GM12801 (cell line): Measurements from ENCODE around the gene ARFGEF3.

Source experiments
- TF ChIP-seq, protein P1 (sequence below): IDR thresholded peaks from one replicate; pipeline ENCODE4 v1.5.1; 2011; ENCODE audit warnings: control low read depth; ENCODE audit not compliant: insufficient read length; ENCODE audit errors: extremely low read depth

ARFGEF3 gene

DNA sequence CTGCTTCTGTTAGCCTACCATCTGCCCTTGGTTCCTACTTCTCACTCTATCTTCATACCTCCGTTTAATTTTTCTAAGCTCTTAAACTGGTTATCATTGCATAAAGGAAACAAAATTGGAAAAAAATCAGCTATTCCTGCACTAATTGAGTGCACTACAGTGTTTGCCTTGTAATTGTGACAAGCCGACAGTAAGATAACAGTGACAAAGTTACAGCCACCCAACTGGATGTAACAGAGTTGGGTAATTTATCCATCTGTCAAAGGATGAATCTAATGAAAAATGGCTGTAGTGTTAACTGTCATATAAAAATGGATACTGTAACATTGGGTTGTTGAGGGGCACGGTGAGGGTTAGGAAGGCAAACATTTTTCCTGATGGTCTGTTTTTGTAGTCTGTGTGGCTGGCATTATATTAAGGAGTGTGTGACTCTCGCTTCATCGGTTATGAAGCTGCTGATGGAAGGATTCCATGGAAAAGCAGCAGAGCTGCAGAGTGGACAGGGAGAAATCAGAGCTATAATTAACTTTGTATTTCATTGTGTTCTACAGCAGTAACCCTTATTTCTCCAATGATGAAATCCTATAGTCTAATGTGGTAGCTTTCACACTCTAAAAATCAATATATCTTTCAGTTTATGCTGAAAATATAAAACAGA is 43.8 kb downstream of the ARFGEF3 start:
- TF ChIP-seq, protein P1, sequence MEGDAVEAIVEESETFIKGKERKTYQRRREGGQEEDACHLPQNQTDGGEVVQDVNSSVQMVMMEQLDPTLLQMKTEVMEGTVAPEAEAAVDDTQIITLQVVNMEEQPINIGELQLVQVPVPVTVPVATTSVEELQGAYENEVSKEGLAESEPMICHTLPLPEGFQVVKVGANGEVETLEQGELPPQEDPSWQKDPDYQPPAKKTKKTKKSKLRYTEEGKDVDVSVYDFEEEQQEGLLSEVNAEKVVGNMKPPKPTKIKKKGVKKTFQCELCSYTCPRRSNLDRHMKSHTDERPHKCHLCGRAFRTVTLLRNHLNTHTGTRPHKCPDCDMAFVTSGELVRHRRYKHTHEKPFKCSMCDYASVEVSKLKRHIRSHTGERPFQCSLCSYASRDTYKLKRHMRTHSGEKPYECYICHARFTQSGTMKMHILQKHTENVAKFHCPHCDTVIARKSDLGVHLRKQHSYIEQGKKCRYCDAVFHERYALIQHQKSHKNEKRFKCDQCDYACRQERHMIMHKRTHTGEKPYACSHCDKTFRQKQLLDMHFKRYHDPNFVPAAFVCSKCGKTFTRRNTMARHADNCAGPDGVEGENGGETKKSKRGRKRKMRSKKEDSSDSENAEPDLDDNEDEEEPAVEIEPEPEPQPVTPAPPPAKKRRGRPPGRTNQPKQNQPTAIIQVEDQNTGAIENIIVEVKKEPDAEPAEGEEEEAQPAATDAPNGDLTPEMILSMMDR, result no peak

DNA sequence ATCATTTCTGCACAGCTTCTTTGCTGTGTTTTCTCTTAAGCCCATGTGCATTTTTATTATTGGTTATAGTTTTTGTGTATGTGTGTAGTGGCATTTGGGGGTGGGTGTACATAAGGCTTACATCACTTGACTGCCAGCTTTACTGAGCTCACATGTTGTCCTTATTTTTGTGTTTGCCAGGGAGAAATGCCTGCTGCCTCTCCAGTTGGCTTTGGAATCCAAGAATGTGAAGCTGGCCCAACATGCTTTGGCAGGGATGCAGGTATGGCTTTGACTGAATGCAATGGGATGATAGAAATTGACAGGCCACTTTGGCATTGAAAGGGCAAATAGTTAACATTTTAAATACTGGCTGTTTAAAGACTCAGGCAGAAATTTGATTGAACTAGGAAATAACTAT is 45.1 kb downstream of the ARFGEF3 start:
- TF ChIP-seq, protein P1, result no peak

DNA sequence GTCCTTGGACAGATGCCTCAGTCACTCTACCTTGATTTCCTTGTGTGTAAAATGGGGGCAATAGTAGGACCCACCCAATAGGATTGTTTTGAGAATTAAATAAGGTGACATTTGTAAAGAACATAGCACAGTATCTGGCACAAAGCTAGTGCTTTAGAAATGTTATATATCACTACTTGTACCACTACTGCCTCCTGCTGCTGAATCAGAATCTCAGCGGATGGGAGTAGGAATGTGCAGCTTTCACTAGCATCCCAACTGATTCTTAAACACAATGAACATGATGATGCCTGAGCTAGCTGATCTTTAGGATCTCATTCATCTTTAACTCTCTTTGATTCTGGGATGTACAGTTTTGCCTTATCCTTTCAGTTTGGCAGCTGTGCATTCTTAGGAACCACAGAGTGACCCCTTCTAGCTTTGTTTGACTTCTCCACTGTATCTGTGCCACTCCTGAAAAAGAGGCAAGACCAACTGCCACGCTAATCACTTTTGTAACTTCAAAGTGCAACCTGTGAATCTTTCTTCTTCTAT is 49.4 kb downstream of the ARFGEF3 start:
- TF ChIP-seq, protein P1, result no peak

DNA sequence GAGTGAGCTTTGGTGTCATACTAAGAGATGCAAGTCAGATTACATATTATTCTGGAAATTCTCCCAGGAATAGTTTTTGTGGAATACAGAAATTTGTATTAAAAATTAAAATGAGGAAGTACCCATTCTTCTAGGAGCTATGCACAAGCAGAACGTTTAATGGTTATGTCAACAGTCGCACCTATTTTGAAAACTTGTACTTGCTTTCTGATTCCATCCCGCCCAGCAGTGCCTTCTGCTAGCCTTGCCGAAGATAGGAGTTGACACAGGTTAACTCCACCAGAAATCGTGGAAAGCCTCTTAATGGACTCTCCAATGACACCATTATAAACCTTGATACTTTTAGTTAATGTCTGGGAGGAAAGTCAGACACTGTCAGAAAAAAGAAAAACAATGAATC is 49.9 kb downstream of the ARFGEF3 start:
- TF ChIP-seq, protein P1, result no peak

DNA sequence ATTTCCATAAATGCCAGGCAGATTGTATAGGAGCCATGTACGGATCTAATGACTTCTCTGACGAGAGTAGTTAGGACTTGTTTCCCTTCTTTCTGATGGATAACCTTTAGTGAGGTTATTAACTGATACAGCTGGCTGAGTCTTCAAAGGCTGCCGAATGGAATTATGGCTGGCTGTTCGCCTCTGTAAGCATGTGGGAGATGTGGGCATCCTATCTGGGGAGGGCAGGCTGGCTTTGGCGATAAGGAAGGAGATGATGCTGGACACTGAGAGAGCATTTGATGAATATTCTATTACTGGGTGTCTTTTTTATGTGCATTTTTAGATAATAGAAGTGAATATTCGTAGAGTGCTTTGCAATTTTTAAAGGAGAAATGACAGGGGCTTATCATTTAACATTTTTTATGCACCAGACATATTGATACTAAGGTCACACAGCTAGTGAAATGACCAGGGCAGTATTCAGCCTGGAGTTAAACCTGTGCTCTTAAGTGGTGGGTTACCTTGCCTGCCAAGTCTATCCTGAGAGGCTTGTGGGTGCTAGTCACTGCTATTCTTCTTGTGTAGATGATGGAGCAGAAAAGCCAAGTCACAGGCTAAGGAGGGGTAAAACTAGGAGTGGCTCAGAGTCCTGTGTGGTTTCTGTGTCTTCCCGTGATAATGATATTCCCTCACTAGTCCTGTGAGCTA is 53.5 kb downstream of the ARFGEF3 start:
- TF ChIP-seq, protein P1, result no peak

DNA sequence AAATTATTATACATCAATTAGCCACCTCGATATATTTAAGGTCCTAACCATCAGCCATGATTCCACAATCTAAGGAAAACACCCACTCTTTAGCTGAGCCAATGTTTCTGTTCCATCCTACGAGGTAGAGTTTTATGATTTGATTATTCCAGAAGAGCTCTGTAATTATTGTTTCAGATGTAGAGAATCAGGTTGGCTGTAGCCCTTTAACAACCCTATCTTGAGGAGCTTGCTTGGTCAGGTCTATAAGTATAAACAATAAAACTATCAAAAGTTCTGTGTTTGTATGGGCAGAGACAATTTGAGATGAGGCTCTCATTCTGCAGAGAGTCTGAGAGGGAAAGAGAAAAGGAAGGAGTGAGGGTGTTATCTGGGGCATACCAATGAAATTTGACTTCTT is 56.7 kb downstream of the ARFGEF3 start, which contains the start of gene PBOV1:
TSS of gene PBOV1 (minus strand) at position 43 of the 400 bp plus-strand sequence. CDS start 96 bp downstream, outside the sequence.
- TF ChIP-seq, protein P1, result no peak

DNA sequence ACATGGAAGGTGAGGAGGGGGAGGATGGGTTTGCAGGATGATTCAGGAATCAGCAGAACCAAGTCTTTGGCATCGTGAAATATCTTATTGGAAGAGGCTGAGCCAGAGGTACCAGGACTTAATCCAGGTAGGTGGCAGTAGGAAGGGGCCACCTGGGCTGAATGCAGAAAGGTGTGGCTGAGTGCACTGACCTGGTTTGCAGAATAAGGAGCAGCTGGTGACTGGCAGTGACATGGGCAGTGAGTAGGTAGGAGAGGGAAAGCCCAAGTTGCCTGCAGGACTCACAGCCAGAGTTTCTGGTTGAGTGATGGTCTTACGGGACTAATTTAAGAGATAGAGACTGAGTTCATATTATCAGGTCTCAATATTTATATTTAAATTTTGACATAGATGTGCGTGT is 57.7 kb downstream of the ARFGEF3 start:
- TF ChIP-seq, protein P1, result no peak
